SK-N-SH (cell line): ENCODE measurements around the gene NSD2. TPM values are rescaled to one million over a fixed set of nuclear protein-coding genes. Genes with fewer than 3 reads are reported as not detected.

ENCODE experiments used
- CTCF ChIA-PET: fragments of 300-600, 350-600 bp; formaldehyde crosslinking; extraction: SDS; loops from one replicate; lab custom pipeline; 2021; lab: Yijun Ruan, JAX
- POLR2A ChIA-PET: fragments of 350-600 bp; sonication (Branson Sonifier 250); formaldehyde crosslinking; extraction: SDS; loops from one replicate; lab custom pipeline; 2020; ENCODE audit warnings: antibody characterized with exemption, inconsistent platforms; lab: Yijun Ruan, JAX
- DNase-seq: peaks from one replicate; pipeline ENCODE4 v3.0.0; 2012
- H2AFZ ChIP-seq: fragments of 200-600 bp; sonication (generic); 2 replicates; pipeline ENCODE4 v1.8.1; 2016; ENCODE audit warnings: antibody characterized with exemption, mild to moderate bottlenecking, low read depth
- H3F3A ChIP-seq: fragments of 200-600 bp; sonication (generic); replicated peaks from 2 replicates; pipeline ENCODE3; 2016; ENCODE audit warnings: antibody characterized with exemption, mild to moderate bottlenecking; ENCODE audit not compliant: insufficient read depth
- H3K27ac ChIP-seq, 2 experiments: fragments of 200-500 bp in 1 of 2; fragments of 200-600 bp in 1 of 2; sonication (Bioruptor generic) in 1 of 2; sonication (generic), shearing (Covaris generic) in 1 of 2; 2 replicates each; pipeline versions ENCODE4 v1.5.1 to v1.6.1; 2014 to 2016; ENCODE audit warnings: low read depth in 2 of 2, inconsistent platforms in 1 of 2, low read length in 1 of 2, mild to moderate bottlenecking in 1 of 2, mixed read lengths in 1 of 2
- H3K27me3 ChIP-seq: fragments of 200-600 bp; sonication (generic), shearing (Covaris generic); 2 replicates; pipeline ENCODE4 v1.6.1; 2016; ENCODE audit warnings: mixed run types; ENCODE audit not compliant: insufficient read depth
- H3K36me3 ChIP-seq, 2 experiments: fragments of 200-500 bp in 1 of 2; fragments of 200-600 bp in 1 of 2; sonication (Bioruptor generic) in 1 of 2; sonication (generic) in 1 of 2; replicated peaks in 1 of 2; 2 replicates each; pipeline versions ENCODE3 to v1.5.1; 2014 to 2016; ENCODE audit warnings: low read length in 1 of 2, mild to moderate bottlenecking in 1 of 2; ENCODE audit not compliant: insufficient read depth in 2 of 2, control insufficient read depth in 1 of 2
- H3K4me1 ChIP-seq, 2 experiments: fragments of 200-500 bp in 1 of 2; fragments of 200-600 bp in 1 of 2; sonication (Bioruptor generic) in 1 of 2; sonication (generic), shearing (Covaris generic) in 1 of 2; 2 replicates each; pipeline versions ENCODE4 v1.5.1 to v1.6.1; 2014 to 2016; ENCODE audit warnings: low read depth in 1 of 2, low read length in 1 of 2, mixed run types in 1 of 2; ENCODE audit not compliant: insufficient read depth in 2 of 2, control insufficient read depth in 1 of 2
- H3K4me2 ChIP-seq: fragments of 200-600 bp; sonication (generic), shearing (Covaris generic); 2 replicates; pipeline ENCODE4 v1.6.1; 2017; ENCODE audit warnings: mixed run types
- H3K4me3 ChIP-seq, 2 experiments: fragments of 200-500 bp in 1 of 2; fragments of 200-600 bp in 1 of 2; sonication (Bioruptor generic) in 1 of 2; sonication (generic), shearing (Covaris generic) in 1 of 2; 2 replicates each; pipeline versions ENCODE4 v1.5.1 to v1.8.1; 2014 to 2016; ENCODE audit warnings: low read depth in 2 of 2, inconsistent platforms in 1 of 2, low read length in 1 of 2, mild to moderate bottlenecking in 1 of 2, mixed read lengths in 1 of 2, moderate library complexity in 1 of 2
- H3K79me2 ChIP-seq: fragments of 200-600 bp; sonication (generic); 2 replicates; pipeline ENCODE4 v1.8.1; 2017; ENCODE audit warnings: mild to moderate bottlenecking; ENCODE audit not compliant: insufficient read depth
- H3K9ac ChIP-seq: fragments of 200-600 bp; sonication (generic); 2 replicates; pipeline ENCODE4 v1.6.1; 2017; ENCODE audit warnings: mixed run types
- H3K9me2 ChIP-seq: fragments of 200-600 bp; sonication (generic); 2 replicates; pipeline ENCODE4 v1.6.1; 2017; ENCODE audit warnings: mixed run types
- H3K9me3 ChIP-seq: fragments of 200-600 bp; sonication (generic); 2 replicates; pipeline ENCODE4 v1.6.1; 2017; ENCODE audit warnings: mixed run types, mild to moderate bottlenecking, moderate library complexity
- H4K20me1 ChIP-seq: fragments of 200-600 bp; sonication (generic); 2 replicates; pipeline ENCODE4 v1.6.1; 2017; ENCODE audit warnings: mild to moderate bottlenecking, mixed run types; ENCODE audit not compliant: insufficient read depth
- CHD2 ChIP-seq: fragments of 150-350 bp; IDR thresholded peaks from 2 replicates; pipeline ENCODE4 v1.6.1; 2018; ENCODE audit warnings: low read length; ENCODE audit not compliant: partially characterized antibody
- ELF1 ChIP-seq: IDR thresholded peaks from 2 replicates; pipeline ENCODE4 v1.4.0; 2012
- EP300 ChIP-seq, 2 experiments: IDR thresholded peaks; 2 replicates each; pipeline versions ENCODE4 v1.4.0 to v1.6.1; 2012; ENCODE audit warnings: borderline replicate concordance in 1 of 2, low read depth in 1 of 2, low read length in 1 of 2
- EZH2phosphoT487 ChIP-seq: fragments of 200-600 bp; sonication (generic); IDR thresholded peaks from 2 replicates; pipeline ENCODE4 v1.6.1; 2017; ENCODE audit warnings: low read depth, mixed run types, mild to moderate bottlenecking, antibody characterized with exemption, moderate library complexity, borderline replicate concordance
- FOSL2 ChIP-seq: IDR thresholded peaks from 2 replicates; pipeline ENCODE4 v1.4.0; 2012; ENCODE audit warnings: low read depth, mild to moderate bottlenecking, moderate library complexity, borderline replicate concordance
- FOXJ3 ChIP-seq: sonication (generic); formaldehyde crosslinking; IDR thresholded peaks from 2 replicates; pipeline ENCODE4 v1.5.1; 2020; ENCODE audit warnings: mild to moderate bottlenecking, missing genetic modification reagents
- FOXM1 ChIP-seq: IDR thresholded peaks from 2 replicates; pipeline ENCODE4 v1.4.0; 2012; ENCODE audit warnings: low read depth, mild to moderate bottlenecking
- GATA2 ChIP-seq: sonication (generic); formaldehyde crosslinking; IDR thresholded peaks from 2 replicates; pipeline ENCODE4 v1.5.0; 2020; ENCODE audit warnings: mild to moderate bottlenecking, missing genetic modification reagents
- IRF3 ChIP-seq: fragments of 150-350 bp; IDR thresholded peaks from 2 replicates; pipeline ENCODE4 v1.6.1; 2016; ENCODE audit warnings: mild to moderate bottlenecking, low read depth, low read length
- MAX ChIP-seq: IDR thresholded peaks from 2 replicates; pipeline ENCODE4 v1.4.0; 2012; ENCODE audit warnings: low read depth
- MEF2A ChIP-seq: IDR thresholded peaks from 2 replicates; pipeline ENCODE4 v1.4.0; 2012; ENCODE audit warnings: low read depth, borderline replicate concordance
- MXI1 ChIP-seq: IDR thresholded peaks from 2 replicates; pipeline ENCODE4 v1.6.1; 2012; ENCODE audit warnings: mild to moderate bottlenecking, low read depth, low read length, improper control_type of control experiment
- NRF1 ChIP-seq: IDR thresholded peaks from 2 replicates; pipeline ENCODE4 v1.6.1; 2012; ENCODE audit warnings: low read depth, mild to moderate bottlenecking, low read length
- RAD21 ChIP-seq: IDR thresholded peaks from 2 replicates; pipeline ENCODE4 v1.6.1; 2012; ENCODE audit warnings: mild to moderate bottlenecking, low read length
- REST ChIP-seq: IDR thresholded peaks from 2 replicates; pipeline ENCODE4 v1.6.1; 2012; ENCODE audit warnings: mild to moderate bottlenecking, low read depth, low read length, moderate library complexity
- RXRA ChIP-seq: IDR thresholded peaks from 2 replicates; pipeline ENCODE4 v1.4.0; 2012; ENCODE audit warnings: low read depth, mild to moderate bottlenecking, borderline replicate concordance
- SMC3 ChIP-seq: IDR thresholded peaks from 2 replicates; pipeline ENCODE4 v1.6.1; 2012; ENCODE audit warnings: low read depth, low read length, improper control_type of control experiment
- TAF1 ChIP-seq: IDR thresholded peaks from 2 replicates; pipeline ENCODE4 v1.6.1; 2012; ENCODE audit warnings: low read depth, mild to moderate bottlenecking, low read length, moderate library complexity, borderline replicate concordance
- TEAD4 ChIP-seq: IDR thresholded peaks from 2 replicates; pipeline ENCODE4 v1.4.0; 2012; ENCODE audit warnings: mild to moderate bottlenecking, borderline replicate concordance; ENCODE audit not compliant: insufficient read depth
- USF2 ChIP-seq: fragments of 150-350 bp; IDR thresholded peaks from 2 replicates; pipeline ENCODE4 v1.6.1; 2017; ENCODE audit warnings: antibody characterized with exemption, low read length, low read depth, borderline replicate concordance
- WGBS: methylation state at CpG from one replicate; pipeline ENCODE4 v1.1.6; 2017; ENCODE audit warnings: low lambda C conversion rate; 5-methylcytosine and 5-hydroxymethylcytosine counted together
- polyA plus RNA-seq, 3 experiments: library from polyadenylated mRNA; depleted of rRNA; stranded (reverse); fragments of >200 nt; gene quantifications; 2 replicates each; pipeline ENCODE4 v1.2.3, GENCODE V29; 2012

NSD2 gene
- polyA plus RNA-seq, 1 of the 3 experiments (the other 2 are of a cell fraction) = 34.2 TPM

- 86% methylated on average over 7 of the region's 7 CpGs for WGBS
- H3K9me3 ChIP-seq = no peaks in the 10 kb centered on the region
- no peaks in the 10 kb centered on the region for H3K27me3 ChIP-seq
- H4K20me1 ChIP-seq = peaks cover 3% of the 10 kb centered on the region; the same call in 1 of the 2 replicates
- H2AFZ ChIP-seq = no peak overlapping the region
- TF ChIP-seq FOXJ3 (no peak), REST (no peak), CHD2 (no peak), RXRA (no peak), ELF1 (no peak), MAX (no peak), SMC3 (no peak), TEAD4 (no peak), FOXM1 (no peak), GATA2 (no peak), FOSL2 (no peak), NRF1 (no peak), RAD21 (no peak), IRF3 (no peak), EP300 (IDR thresholded peaks at IDR 0.05; ENCODE audit: borderline replicate concordance in 1 of 2, low read depth in 1 of 2, low read length in 1 of 2) (no peak), MEF2A (no peak), TAF1 (no peak), EZH2phosphoT487 (no peak), USF2 (no peak), MXI1 (no peak)
- no peak overlapping the region for H3K9ac ChIP-seq
- no peak overlapping the region; a peak in 1 of 4 replicates for H3K27ac ChIP-seq
- no peaks in the 10 kb centered on the region for H3K9me2 ChIP-seq
- H3K79me2 ChIP-seq = peaks cover 70% of the 10 kb centered on the region
- no peaks in the 10 kb centered on the region for H3F3A ChIP-seq
- ChIA-PET POLR2A (no interaction called here), CTCF (no interaction called here)
- H3K4me2 ChIP-seq = no peak overlapping the region
- H3K4me3 ChIP-seq = no peak overlapping the region
- DNase-seq = no peak
- H3K36me3 ChIP-seq = peaks cover 68 to 89% of the 10 kb centered on the region in 2 experiments
- H3K4me1 ChIP-seq = no peaks in the 10 kb centered on the region; a peak in 1 of 4 replicates
Measured at GRCh38 chr4:1960170-1960825, 89.1 kb downstream of the NSD2 start.
